ENCODE results near the gene SWT1.

GRCh38 chr1:185232874-185233273 lies 75.9 kb downstream of the SWT1 start:
- TF ChIP-seq CTCF (IDR thresholded peaks at IDR 0.05) (no peak), POLR2A (IDR thresholded peaks at IDR 0.05) (no peak)
